DOHH2 (cell line): Measurements from ENCODE around the gene NEK4.

Experiments used
- CTCF ChIP-seq: fragments of 200-600 bp; sonication (generic); IDR thresholded peaks from one replicate; pipeline ENCODE4 v1.5.1; 2014; ENCODE audit warnings: antibody characterized with exemption, mild to moderate bottlenecking, low read depth, low read length; ENCODE audit not compliant: poor library complexity, severe bottlenecking
- EZH2phosphoT487 ChIP-seq: fragments of 200-600 bp; sonication (generic); IDR thresholded peaks from 2 replicates; pipeline ENCODE4 v1.6.1; 2017; ENCODE audit warnings: borderline replicate concordance, mild to moderate bottlenecking, antibody characterized with exemption, low read length, moderate library complexity, mixed read lengths

- no peak for TF ChIP-seq EZH2phosphoT487
- no peak for TF ChIP-seq CTCF
Observed at GRCh38 chr3:52678265-52679198, 92.2 kb downstream of the NEK4 start.
